Bronchial epithelial cell (primary cell): Measurements from ENCODE around the gene KRT79. TPM values are rescaled to one million over a fixed set of nuclear protein-coding genes. Genes with fewer than 3 reads are reported as not detected.

Experiments used
- DNase-seq: peaks from one replicate; pipeline ENCODE4 v3.0.0-alpha.2; 2010; ENCODE audit warnings: low read depth
- FAIRE-seq: peaks from 2 replicates; lab custom pipeline; 2011; peaks lifted over from hg19 to GRCh38; lab: Jason Lieb, UNC
- H3K27me3 ChIP-seq: 2 replicates; pipeline ENCODE4 v1.5.1; 2011; ENCODE audit warnings: low read length; ENCODE audit not compliant: control insufficient read depth, insufficient read depth
- H3K36me3 ChIP-seq: 2 replicates; pipeline ENCODE4 v1.5.1; 2011; ENCODE audit warnings: low read length; ENCODE audit not compliant: control insufficient read depth, insufficient read depth
- H3K4me3 ChIP-seq: 2 replicates; pipeline ENCODE4 v1.5.1; 2011; ENCODE audit warnings: mild to moderate bottlenecking, low read depth, low read length, control low read depth
- total RNA-seq: library from RNA; depleted of rRNA; stranded (reverse); fragments of >200 nt; gene quantifications from 2 replicates; pipeline ENCODE4 v1.2.1, GENCODE V29; 2014
- TF ChIP-seq, protein P1 (sequence below): IDR thresholded peaks from 2 replicates; pipeline ENCODE4 v1.5.1; 2011; ENCODE audit warnings: mild to moderate bottlenecking, moderate library complexity, low read length, control low read depth, inconsistent platforms; ENCODE audit not compliant: insufficient read depth, severe bottlenecking

Gene KRT79
- total RNA-seq, 1 donor from 2014 or later = under 0.01 TPM

DNA sequence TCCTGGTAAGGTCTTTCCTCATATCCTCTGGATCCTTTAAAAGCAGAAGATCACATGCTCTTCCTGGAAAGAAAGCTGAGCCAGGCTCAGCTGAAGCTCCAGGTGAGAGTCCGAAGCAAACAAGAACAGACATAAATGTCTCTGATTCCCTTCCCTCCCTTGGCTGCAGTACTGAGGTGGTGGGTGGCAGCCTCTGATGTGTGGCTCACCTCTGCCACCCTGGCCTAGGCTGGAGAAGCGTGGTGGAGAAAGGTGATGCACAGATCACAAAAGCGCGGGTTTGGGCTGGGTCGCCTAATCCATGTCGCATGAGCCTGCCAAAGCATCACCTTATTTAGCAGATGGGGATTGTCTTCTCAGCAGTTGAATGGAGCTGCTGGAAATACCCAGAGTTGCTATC, 54.2 kb downstream of the KRT79 start:
- H3K4me3 ChIP-seq = no peak overlapping the region
- FAIRE-seq = no peak
- TF ChIP-seq, protein P1, sequence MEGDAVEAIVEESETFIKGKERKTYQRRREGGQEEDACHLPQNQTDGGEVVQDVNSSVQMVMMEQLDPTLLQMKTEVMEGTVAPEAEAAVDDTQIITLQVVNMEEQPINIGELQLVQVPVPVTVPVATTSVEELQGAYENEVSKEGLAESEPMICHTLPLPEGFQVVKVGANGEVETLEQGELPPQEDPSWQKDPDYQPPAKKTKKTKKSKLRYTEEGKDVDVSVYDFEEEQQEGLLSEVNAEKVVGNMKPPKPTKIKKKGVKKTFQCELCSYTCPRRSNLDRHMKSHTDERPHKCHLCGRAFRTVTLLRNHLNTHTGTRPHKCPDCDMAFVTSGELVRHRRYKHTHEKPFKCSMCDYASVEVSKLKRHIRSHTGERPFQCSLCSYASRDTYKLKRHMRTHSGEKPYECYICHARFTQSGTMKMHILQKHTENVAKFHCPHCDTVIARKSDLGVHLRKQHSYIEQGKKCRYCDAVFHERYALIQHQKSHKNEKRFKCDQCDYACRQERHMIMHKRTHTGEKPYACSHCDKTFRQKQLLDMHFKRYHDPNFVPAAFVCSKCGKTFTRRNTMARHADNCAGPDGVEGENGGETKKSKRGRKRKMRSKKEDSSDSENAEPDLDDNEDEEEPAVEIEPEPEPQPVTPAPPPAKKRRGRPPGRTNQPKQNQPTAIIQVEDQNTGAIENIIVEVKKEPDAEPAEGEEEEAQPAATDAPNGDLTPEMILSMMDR = no peak
- no peak for DNase-seq
- H3K36me3 ChIP-seq = no peaks in the 10 kb centered on the region
- peaks cover 13% of the 10 kb centered on the region for H3K27me3 ChIP-seq

DNA sequence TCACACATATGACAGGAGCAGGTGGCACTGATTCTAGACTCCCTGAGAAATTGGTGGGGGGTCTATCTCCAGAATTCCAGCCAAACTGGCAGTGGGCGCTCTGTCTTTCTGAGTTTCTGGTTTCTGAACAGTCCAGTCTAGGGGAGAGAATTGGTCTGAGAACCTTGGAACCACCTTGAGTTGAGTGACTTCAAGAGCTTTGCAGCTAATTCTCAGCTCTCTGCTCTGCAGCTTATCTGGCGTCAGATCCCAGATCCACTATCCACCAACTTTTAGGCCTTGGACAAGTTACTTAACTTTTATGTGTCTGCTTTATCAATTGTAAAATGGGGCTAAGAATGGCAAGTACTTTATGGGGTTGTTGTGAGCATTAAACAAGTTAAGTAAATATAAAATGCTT, 55.3 kb downstream of the KRT79 start:
- FAIRE-seq = no peak

DNA sequence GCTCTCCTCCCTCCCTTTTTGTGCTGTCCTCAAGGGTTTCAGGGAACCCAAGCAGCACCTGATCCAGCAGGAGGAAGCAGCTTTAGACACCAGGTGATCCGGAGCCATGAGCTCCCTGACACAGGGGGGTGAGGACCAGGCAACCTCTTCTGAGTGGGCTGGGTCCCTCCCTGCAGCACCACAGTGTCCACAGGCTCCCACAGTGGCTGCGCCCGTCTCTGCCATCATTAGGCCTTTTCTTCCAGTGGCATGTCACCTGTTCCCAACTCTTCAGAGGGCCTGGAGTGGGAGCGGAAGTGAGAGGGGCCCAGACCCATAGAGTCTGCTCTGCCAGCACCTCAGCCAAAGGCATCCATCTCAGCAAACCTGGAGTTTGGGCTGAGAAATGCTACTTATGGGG, 56.5 kb downstream of the KRT79 start:
- TF ChIP-seq, protein P1 = no peak
- H3K36me3 ChIP-seq = no peaks in the 10 kb centered on the region
- no peak for DNase-seq
- no peak for FAIRE-seq
- peaks cover 16% of the 10 kb centered on the region for H3K27me3 ChIP-seq
- H3K4me3 ChIP-seq = no peak overlapping the region

More for the DNA sequence above, 55.3 kb downstream of the KRT79 start:
- H3K4me3 ChIP-seq = no peak overlapping the region
- H3K36me3 ChIP-seq = no peaks in the 10 kb centered on the region
- TF ChIP-seq, protein P1 = no peak
- no peak for DNase-seq
- H3K27me3 ChIP-seq = peaks cover 16% of the 10 kb centered on the region

DNA sequence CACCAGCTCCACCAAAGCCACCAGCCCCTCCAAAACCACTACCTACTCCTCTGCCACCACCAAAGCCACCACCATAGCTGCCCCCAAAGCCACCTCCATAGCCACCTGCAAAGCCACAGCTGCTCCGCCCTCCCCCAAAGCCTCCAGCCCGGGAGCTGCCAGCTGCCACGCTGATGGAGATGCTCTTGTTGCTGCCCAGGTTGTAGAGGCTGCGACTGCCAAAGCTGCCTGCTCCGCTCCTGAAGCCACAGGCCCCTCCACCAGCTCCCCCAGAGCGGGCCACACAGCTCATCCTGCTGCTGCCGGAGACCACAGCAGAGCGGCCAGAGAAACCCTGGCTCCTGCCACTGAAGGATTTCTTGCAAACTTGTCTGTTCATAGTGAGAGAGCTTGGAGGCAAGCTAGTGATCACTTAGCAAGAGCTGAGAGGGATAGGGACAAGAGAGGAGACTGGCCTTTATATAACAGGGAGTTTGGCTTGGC, 57.2 kb downstream of the KRT79 start, which contains the start of gene KRT76:
KRT76 (minus strand) TSS at position 433 of the 483 bp plus-strand sequence; CDS start at position 379, 54 bp downstream.
- no peak for FAIRE-seq
- no peak for DNase-seq
- TF ChIP-seq, protein P1 = no peak
- Histone ChIP-seq H3K27me3 (peaks cover 16% of the 10 kb centered on the region), H3K4me3 (no peak within 1 kb of the TSS), H3K36me3 (no peaks in the 10 kb centered on the region)

DNA sequence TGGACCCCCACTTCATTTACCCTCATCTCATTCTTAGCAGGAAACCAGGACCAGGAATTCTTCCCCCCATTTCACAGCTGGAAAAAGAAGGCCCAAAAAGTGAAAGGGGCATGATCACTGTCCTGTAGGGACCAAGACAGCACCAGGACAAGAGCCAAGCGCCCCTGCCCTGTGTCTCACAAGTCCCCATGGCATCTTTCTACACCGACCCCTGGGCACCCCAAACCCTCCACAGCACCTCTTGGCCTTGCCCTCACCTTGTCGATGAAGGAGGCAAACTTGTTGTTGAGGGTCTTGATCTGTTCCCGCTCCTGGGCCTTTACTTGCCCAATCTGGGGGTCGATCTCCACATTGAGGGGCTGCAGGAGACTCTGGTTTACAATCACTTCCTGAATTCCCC, 57.7 kb downstream of the KRT79 start:
- H3K36me3 ChIP-seq = no peaks in the 10 kb centered on the region
- TF ChIP-seq, protein P1 = no peak
- H3K27me3 ChIP-seq = peaks cover 13% of the 10 kb centered on the region
- FAIRE-seq (no peak), DNase-seq (no peak)
- no peak overlapping the region for H3K4me3 ChIP-seq
